Neural crest cell (in vitro differentiated cells): ENCODE measurements around the gene LLGL2. TPM values are rescaled to one million over a fixed set of nuclear protein-coding genes. Genes with fewer than 3 reads are reported as not detected.

ENCODE experiments used
- DNase-seq: peaks from one replicate; pipeline ENCODE4 v3.0.0; 2021; ENCODE audit warnings: low read depth, mixed read lengths, low spot score
- H3K27ac Mint-ChIP-seq: one replicate; pipeline ENCODE4 v1.8.0; 2021; ENCODE audit warnings: mild to moderate bottlenecking, mixed read lengths; ENCODE audit not compliant: unreplicated experiment
- H3K27me3 Mint-ChIP-seq: 2 replicates; pipeline ENCODE4 v1.8.0; 2021; ENCODE audit warnings: low read depth, mild to moderate bottlenecking, mixed read lengths
- H3K36me3 Mint-ChIP-seq: 2 replicates; pipeline ENCODE4 v1.8.0; 2021; ENCODE audit warnings: low read depth, mild to moderate bottlenecking, mixed read lengths
- H3K4me1 Mint-ChIP-seq: 2 replicates; pipeline ENCODE4 v1.8.0; 2021; ENCODE audit warnings: mixed read lengths
- H3K4me3 Mint-ChIP-seq: one replicate; pipeline ENCODE4 v1.8.0; 2021; ENCODE audit warnings: mild to moderate bottlenecking, mixed read lengths
- H3K9me3 Mint-ChIP-seq: 2 replicates; pipeline ENCODE4 v1.8.0; 2021; ENCODE audit warnings: mixed read lengths
- total RNA-seq: library from RNA; stranded (reverse); gene quantifications from 2 replicates; pipeline ENCODE4 v1.2.1, GENCODE V29; 2021
- TF ChIP-seq, protein P1 (sequence below): fragments of 200-600 bp; sonication (generic); conservative IDR thresholded peaks from 2 replicates; pipeline ENCODE4 v1.5.0; 2021; ENCODE audit warnings: antibody characterized with exemption, mild to moderate bottlenecking

The LLGL2 gene
- total RNA-seq, 1 donor from 2014 or later: 3.4 TPM

DNA sequence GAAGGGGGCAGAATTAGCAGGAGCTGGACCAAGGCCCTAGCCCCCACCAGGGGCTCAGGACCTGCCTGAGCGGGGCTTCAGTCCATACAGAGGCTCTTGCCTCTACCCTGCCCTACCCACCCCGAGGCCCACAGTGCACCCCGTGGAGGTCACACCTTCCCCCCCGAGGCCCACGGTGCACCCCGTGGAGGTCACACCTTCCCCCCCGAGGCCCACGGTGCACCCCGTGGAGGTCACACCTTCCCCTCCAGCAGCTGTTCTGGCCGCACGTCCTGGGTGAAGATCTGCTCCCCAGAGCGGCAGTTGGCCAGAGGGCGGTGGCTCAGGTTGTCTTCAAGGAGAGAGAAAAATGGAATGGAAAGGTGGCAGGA lies 21.5 kb upstream of the LLGL2 start:
- Mint-ChIP-seq H3K4me1 (peaks cover 16% of the 10 kb centered on the region), H3K36me3 (peaks cover 3% of the 10 kb centered on the region), H3K4me3 (no peak overlapping the region), H3K27me3 (no peaks in the 10 kb centered on the region), H3K27ac (no peak overlapping the region), H3K9me3 (no peaks in the 10 kb centered on the region)
- DNase-seq: no peak
- TF ChIP-seq, protein P1, sequence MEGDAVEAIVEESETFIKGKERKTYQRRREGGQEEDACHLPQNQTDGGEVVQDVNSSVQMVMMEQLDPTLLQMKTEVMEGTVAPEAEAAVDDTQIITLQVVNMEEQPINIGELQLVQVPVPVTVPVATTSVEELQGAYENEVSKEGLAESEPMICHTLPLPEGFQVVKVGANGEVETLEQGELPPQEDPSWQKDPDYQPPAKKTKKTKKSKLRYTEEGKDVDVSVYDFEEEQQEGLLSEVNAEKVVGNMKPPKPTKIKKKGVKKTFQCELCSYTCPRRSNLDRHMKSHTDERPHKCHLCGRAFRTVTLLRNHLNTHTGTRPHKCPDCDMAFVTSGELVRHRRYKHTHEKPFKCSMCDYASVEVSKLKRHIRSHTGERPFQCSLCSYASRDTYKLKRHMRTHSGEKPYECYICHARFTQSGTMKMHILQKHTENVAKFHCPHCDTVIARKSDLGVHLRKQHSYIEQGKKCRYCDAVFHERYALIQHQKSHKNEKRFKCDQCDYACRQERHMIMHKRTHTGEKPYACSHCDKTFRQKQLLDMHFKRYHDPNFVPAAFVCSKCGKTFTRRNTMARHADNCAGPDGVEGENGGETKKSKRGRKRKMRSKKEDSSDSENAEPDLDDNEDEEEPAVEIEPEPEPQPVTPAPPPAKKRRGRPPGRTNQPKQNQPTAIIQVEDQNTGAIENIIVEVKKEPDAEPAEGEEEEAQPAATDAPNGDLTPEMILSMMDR: no peak

DNA sequence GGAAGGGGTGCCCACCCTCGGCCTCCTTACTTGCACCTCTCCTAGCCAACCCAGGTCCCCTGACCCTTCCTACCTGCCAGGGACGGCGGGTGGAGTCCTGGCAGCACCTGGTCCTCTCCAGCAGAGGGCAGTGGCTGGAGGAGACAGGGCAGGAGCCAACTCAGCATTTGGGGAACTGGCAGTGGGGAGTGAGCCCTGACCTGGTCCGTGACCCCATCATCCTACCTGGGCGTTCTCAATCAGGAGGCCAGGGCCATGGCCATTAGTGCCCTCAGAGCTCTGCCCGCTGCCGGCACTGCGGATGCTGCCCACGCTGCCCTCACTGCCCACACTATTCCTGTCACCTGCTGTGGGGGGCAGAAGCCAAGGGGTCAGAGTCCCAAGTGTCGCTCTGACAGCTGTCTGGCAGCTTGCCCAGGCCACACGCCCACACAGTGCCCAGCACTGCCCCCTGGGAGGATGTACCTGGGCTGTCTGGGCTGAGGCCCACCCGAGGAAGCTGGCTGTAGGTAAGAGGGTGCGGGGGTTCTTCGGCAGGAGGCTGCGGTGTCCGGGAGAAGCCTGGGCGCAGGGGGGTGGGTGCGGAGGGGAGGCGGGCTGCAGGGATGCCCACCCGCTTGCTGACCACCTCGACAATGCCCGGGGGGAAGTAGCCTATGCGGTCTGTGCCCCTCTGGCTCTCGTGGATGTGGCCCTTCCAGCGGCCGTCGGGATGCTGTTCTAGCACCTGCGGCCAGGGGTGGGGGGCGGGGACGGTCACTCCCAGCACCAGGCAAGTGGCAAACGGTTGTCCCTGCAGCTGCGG lies 20.9 kb upstream of the LLGL2 start:
- DNase-seq: no peak
- peaks cover 20% of the 10 kb centered on the region for H3K4me1 Mint-ChIP-seq
- TF ChIP-seq, protein P1: peak; percentile 58
- H3K9me3 Mint-ChIP-seq: no peaks in the 10 kb centered on the region
- no peak overlapping the region for H3K27ac Mint-ChIP-seq
- H3K4me3 Mint-ChIP-seq: no peak overlapping the region
- H3K27me3 Mint-ChIP-seq: no peaks in the 10 kb centered on the region
- H3K36me3 Mint-ChIP-seq: peaks cover 3% of the 10 kb centered on the region

DNA sequence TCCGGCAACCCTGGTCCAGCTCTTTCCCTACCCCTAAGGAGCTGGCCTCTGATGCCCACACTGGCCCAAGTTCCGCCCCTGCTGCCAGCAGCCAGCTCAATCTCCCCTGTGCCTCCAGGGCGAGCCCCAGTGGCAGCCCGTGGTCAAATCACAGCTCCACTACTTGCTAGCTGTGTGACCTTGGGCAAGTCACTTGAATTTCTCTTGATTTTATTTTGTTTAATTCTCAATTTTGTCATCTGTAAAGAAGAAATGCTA lies 20.4 kb upstream of the LLGL2 start:
- Mint-ChIP-seq H3K36me3 (peaks cover 3% of the 10 kb centered on the region), H3K9me3 (no peaks in the 10 kb centered on the region), H3K4me1 (peaks cover 23% of the 10 kb centered on the region), H3K27ac (no peak overlapping the region), H3K4me3 (peak overlapping the region; percentile 70), H3K27me3 (no peaks in the 10 kb centered on the region)
- DNase-seq: no peak
- TF ChIP-seq, protein P1: no peak

DNA sequence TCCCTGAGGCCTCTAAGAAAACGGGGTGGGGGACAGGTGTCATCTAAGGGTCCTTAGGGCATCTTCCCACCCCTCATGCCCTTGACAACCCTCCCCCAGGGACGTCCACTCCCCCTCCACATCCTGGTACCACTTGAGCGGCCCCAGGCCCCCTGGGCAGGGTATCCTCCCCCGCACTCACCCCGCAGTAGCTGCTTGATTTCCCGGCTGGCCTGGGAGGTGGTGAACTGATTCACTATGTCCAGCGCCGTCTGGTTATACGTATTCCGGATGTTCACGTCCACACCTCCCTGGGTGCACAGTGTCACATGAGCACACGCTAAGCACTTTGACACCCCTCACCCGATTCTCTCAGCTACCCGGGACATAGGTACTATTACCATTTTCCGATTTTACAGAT lies 19.9 kb upstream of the LLGL2 start:
- H3K4me1 Mint-ChIP-seq: peaks cover 27% of the 10 kb centered on the region
- H3K27ac Mint-ChIP-seq: no peak overlapping the region
- H3K36me3 Mint-ChIP-seq: peaks cover 3% of the 10 kb centered on the region
- no peaks in the 10 kb centered on the region for H3K27me3 Mint-ChIP-seq
- DNase-seq: no peak
- H3K4me3 Mint-ChIP-seq: peak overlapping the region; percentile 41
- TF ChIP-seq, protein P1: no peak
- H3K9me3 Mint-ChIP-seq: no peaks in the 10 kb centered on the region

DNA sequence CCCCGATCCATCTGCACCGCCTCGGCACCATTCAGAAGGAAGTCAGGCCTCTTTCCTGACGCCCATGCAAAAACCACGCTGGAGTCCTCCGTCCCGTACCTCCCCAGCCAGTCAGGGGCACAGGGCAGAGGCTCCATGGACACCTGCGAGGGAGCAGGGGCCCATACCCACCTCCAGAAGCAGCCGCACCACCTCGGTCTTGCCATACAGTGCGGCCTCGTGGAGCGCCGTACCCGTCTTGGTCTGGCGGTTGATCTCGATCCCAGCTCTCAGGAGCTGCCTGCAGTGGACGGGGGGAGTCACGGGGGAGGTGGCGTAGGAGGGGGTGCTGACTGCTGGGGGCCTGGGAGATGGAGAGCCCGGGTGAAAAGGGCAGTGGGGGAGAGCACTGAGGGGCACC lies 19.4 kb upstream of the LLGL2 start:
- TF ChIP-seq, protein P1: no peak
- no peak for DNase-seq
- H3K9me3 Mint-ChIP-seq: no peaks in the 10 kb centered on the region
- H3K27ac Mint-ChIP-seq: no peak overlapping the region
- H3K27me3 Mint-ChIP-seq: no peaks in the 10 kb centered on the region
- H3K36me3 Mint-ChIP-seq: peaks cover 3% of the 10 kb centered on the region
- peaks cover 28% of the 10 kb centered on the region for H3K4me1 Mint-ChIP-seq
- peak overlapping the region; percentile 41 for H3K4me3 Mint-ChIP-seq
